AG09319 (cell line): ENCODE data around the gene GNAZ.

ENCODE experiments used
- DNase-seq: peaks from one replicate; pipeline ENCODE4 v3.0.0-alpha.2; 2010; ENCODE audit warnings: low read depth; ENCODE audit errors: extremely low read depth
- CTCF ChIP-seq: IDR thresholded peaks from 2 replicates; pipeline ENCODE4 v1.5.1; 2011; ENCODE audit warnings: low read depth, mild to moderate bottlenecking, inconsistent platforms, low read length, moderate library complexity

Gene GNAZ

GRCh38 chr22:23121424-23121823, 51.1 kb downstream of the GNAZ start:
- no peak for TF ChIP-seq CTCF
- no peak for DNase-seq

- TF ChIP-seq CTCF, result no peak
- no peak for DNase-seq
Measured at GRCh38 chr22:23122216-23122957, 52.1 kb downstream of the GNAZ start.

- no peak for DNase-seq
- no peak for TF ChIP-seq CTCF
Measured at GRCh38 chr22:23122992-23123803, 52.9 kb downstream of the GNAZ start.

- TF ChIP-seq CTCF, result no peak
- no peak for DNase-seq
Measured at GRCh38 chr22:23123804-23124254, 53.5 kb downstream of the GNAZ start.

- no peak for TF ChIP-seq CTCF
- DNase-seq, result no peak
Measured at GRCh38 chr22:23124611-23125511, 54.5 kb downstream of the GNAZ start.

GRCh38 chr22:23125512-23126103, 55.3 kb downstream of the GNAZ start:
- DNase-seq, result no peak
- TF ChIP-seq CTCF, result no peak
